Vagina (tissue), 2 donors: ENCODE measurements around the gene CYP4F12.

Source experiments
- CTCF ChIP-seq, 3 experiments: fragments of 450-650 bp in 2 of 3; fragments of 200-600 bp in 1 of 3; sonication (generic) in 1 of 3; IDR thresholded peaks; one replicate each; pipeline ENCODE4 v1.5.1; 2017 to 2019; ENCODE audit warnings: antibody characterized with exemption in 3 of 3, mild to moderate bottlenecking in 2 of 3, moderate library complexity in 2 of 3
- POLR2A ChIP-seq, 2 donors: fragments of 450-650 bp; IDR thresholded peaks; one replicate each; pipeline ENCODE4 v1.6.1; 2017; ENCODE audit warnings: antibody characterized with exemption in 2 of 2, mild to moderate bottlenecking in 2 of 2, moderate library complexity in 2 of 2
- POLR2AphosphoS5 ChIP-seq, 2 donors: sonication (generic); formaldehyde crosslinking; IDR thresholded peaks; one replicate each; pipeline ENCODE4 v1.9.0; 2017; ENCODE audit warnings: antibody characterized with exemption in 2 of 2, mild to moderate bottlenecking in 2 of 2, low read depth in 1 of 2; ENCODE audit not compliant: insufficient read depth in 1 of 2

- TF ChIP-seq CTCF (IDR thresholded peaks at IDR 0.05), result no peak
- TF ChIP-seq POLR2AphosphoS5 (IDR thresholded peaks at IDR 0.05; ENCODE audit: insufficient read depth in 1 of 2, low read depth in 1 of 2), result no peak
- TF ChIP-seq POLR2A (IDR thresholded peaks at IDR 0.05), result no peak
Observed at GRCh38 chr19:15652559-15653278, 20.2 kb upstream of the CYP4F12 start.
